Measurements from ENCODE around the gene EFHD1. TPM values are rescaled to one million over a fixed set of nuclear protein-coding genes. Genes with fewer than 3 reads are reported as not detected.
"Not testable (repeated sequence)": the region's sequence is repeated elsewhere in the genome, so short reads cannot be mapped to it uniquely, and the experiment has no call there.

EFHD1 gene
- total RNA-seq, 4 donors from 2014 or later: 9.6 to 44.1 (median 18.1) TPM

GRCh38 chr2:232707076-232707475 lies 73.7 kb downstream of the EFHD1 start:
- ATAC-seq (ENCODE audit: low FRiP score) (no peak), DNase-seq (ENCODE audit: low spot score) (no peak)
- no peak for TF ChIP-seq CTCF (IDR thresholded peaks at IDR 0.05)

GRCh38 chr2:232713505-232713904 lies 80.1 kb downstream of the EFHD1 start:
- no peak for TF ChIP-seq CTCF (IDR thresholded peaks at IDR 0.05)
- DNase-seq (ENCODE audit: low spot score): no peak
- no peak for ATAC-seq (ENCODE audit: low FRiP score)

- TF ChIP-seq CTCF (IDR thresholded peaks at IDR 0.05): no peak
- ATAC-seq (ENCODE audit: low FRiP score) (no peak), DNase-seq (ENCODE audit: low spot score) (no peak)
Observed at GRCh38 chr2:232714969-232715368, 81.6 kb downstream of the EFHD1 start.

GRCh38 chr2:232720056-232720455 lies 86.7 kb downstream of the EFHD1 start:
- ATAC-seq (ENCODE audit: low FRiP score); DNase-seq (ENCODE audit: low spot score): not testable (repeated sequence)

GRCh38 chr2:232721261-232721660 lies 87.9 kb downstream of the EFHD1 start:
- no peak for ATAC-seq (ENCODE audit: low FRiP score)
- TF ChIP-seq CTCF (IDR thresholded peaks at IDR 0.05): no peak
- DNase-seq (ENCODE audit: low spot score): no peak

- no peak for TF ChIP-seq CTCF (IDR thresholded peaks at IDR 0.05)
- ATAC-seq (ENCODE audit: low FRiP score): no peak
- DNase-seq (ENCODE audit: low spot score): no peak
Observed at GRCh38 chr2:232721882-232722281, 88.5 kb downstream of the EFHD1 start.

GRCh38 chr2:232723027-232723426 lies 89.6 kb downstream of the EFHD1 start:
- DNase-seq (ENCODE audit: low spot score): no peak
- ATAC-seq (ENCODE audit: low FRiP score): no peak
- no peak for TF ChIP-seq CTCF (IDR thresholded peaks at IDR 0.05)

GRCh38 chr2:232728785-232729184 lies 95.4 kb downstream of the EFHD1 start:
- DNase-seq (ENCODE audit: low spot score): no peak
- ATAC-seq (ENCODE audit: low FRiP score): no peak
- no peak for TF ChIP-seq CTCF (IDR thresholded peaks at IDR 0.05)

All from omental fat pad (tissue), 4 donors.